ENCODE results near the gene SELENOW. TPM values are rescaled to one million over a fixed set of nuclear protein-coding genes. Genes with fewer than 3 reads are reported as not detected.
"Not testable (repeated sequence)": the region's sequence is repeated elsewhere in the genome, so short reads cannot be mapped to it uniquely, and the experiment has no call there.

Gene SELENOW
- total RNA-seq, 1 donor from 2014 or later, result 127 TPM

DNA sequence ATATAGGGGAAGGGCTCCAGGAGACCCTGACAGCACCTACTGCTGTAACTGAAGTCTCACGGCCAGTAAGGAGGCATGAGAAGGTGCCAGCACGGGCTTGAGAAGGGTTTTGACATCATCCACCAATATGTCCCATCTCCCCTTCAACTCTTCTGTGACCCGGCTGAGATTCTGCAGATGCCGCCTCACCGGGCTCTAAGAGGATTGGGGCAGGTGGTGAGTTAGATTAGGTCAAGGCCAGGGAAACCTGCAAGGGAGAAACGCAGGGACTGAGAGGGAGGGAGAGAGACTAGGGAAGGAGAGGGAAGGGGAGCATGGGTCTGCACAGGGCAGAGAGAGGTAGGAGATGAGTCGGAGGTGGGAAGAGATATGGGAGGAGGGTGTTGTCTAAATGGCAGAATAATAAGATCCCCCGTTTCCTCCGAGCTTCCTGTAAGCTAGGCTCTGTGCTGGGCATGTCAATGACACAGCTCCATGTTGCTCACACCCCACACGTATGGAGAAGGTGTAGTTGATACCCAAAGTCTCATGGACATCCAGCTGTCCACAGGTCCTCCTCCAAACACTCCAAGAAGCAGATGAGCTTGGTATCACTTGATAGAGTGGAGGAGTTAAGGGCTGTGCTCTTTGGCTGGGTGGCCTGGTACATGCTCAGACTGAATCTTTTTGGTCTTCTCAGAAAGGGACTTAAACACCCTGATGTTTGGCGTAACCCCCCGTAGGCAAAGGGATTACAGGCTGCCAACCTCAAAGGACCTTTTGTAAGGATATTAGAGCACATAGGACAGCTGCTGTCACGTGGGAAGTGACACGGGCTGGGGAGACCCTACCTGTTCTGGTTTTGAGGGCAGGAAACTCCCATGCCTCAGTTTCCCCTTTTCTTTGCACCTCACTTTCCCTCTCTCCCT, 19.7 kb downstream of the SELENOW start:
- Mint-ChIP-seq H3K4me3 (no peak overlapping the region), H3K4me1 (no peaks in the 10 kb centered on the region)
- TF ChIP-seq, protein P1, sequence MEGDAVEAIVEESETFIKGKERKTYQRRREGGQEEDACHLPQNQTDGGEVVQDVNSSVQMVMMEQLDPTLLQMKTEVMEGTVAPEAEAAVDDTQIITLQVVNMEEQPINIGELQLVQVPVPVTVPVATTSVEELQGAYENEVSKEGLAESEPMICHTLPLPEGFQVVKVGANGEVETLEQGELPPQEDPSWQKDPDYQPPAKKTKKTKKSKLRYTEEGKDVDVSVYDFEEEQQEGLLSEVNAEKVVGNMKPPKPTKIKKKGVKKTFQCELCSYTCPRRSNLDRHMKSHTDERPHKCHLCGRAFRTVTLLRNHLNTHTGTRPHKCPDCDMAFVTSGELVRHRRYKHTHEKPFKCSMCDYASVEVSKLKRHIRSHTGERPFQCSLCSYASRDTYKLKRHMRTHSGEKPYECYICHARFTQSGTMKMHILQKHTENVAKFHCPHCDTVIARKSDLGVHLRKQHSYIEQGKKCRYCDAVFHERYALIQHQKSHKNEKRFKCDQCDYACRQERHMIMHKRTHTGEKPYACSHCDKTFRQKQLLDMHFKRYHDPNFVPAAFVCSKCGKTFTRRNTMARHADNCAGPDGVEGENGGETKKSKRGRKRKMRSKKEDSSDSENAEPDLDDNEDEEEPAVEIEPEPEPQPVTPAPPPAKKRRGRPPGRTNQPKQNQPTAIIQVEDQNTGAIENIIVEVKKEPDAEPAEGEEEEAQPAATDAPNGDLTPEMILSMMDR (IDR thresholded peaks at IDR 0.05; ENCODE audit: unreplicated experiment), result no peak

DNA sequence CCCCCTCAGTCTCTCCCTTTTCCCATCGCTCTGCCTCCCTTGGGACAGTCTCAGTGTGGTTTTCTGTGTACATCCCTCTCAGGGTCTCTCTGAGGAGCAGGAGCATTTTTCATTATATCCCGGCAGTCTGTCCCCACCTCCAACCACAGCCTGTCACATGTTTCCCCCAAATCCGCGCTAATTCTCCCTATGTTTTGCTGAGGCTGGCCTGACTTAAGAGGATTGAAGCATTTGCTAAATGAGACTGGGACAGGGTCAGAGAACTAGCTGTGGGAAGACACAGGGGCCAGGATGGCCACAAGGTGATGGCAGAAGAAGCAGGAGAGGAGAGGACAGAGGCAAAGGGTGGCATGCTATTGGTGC, 20.4 kb downstream of the SELENOW start:
- peaks cover 6% of the 10 kb centered on the region for H3K9me3 Mint-ChIP-seq
- no peak overlapping the region for H3K4me3 Mint-ChIP-seq
- H3K4me1 Mint-ChIP-seq, result no peaks in the 10 kb centered on the region
- no peak for DNase-seq (ENCODE audit: low spot score in 2 of 2, unreplicated experiment in 2 of 2)
- TF ChIP-seq, protein P1 (IDR thresholded peaks at IDR 0.05; ENCODE audit: unreplicated experiment), result no peak
- H3K36me3 Mint-ChIP-seq, result no peaks in the 10 kb centered on the region
- peaks cover 8% of the 10 kb centered on the region for H3K27me3 Mint-ChIP-seq (ENCODE audit: low read depth)
- no peak overlapping the region for H3K27ac Mint-ChIP-seq

More for the DNA sequence above, 19.7 kb downstream of the SELENOW start:
- Mint-ChIP-seq H3K27ac (no peak overlapping the region), H3K9me3 (peaks cover 6% of the 10 kb centered on the region), H3K36me3 (no peaks in the 10 kb centered on the region), H3K27me3 (ENCODE audit: low read depth) (peaks cover 8% of the 10 kb centered on the region)
- no peak for DNase-seq (ENCODE audit: low spot score in 2 of 2, unreplicated experiment in 2 of 2)

DNA sequence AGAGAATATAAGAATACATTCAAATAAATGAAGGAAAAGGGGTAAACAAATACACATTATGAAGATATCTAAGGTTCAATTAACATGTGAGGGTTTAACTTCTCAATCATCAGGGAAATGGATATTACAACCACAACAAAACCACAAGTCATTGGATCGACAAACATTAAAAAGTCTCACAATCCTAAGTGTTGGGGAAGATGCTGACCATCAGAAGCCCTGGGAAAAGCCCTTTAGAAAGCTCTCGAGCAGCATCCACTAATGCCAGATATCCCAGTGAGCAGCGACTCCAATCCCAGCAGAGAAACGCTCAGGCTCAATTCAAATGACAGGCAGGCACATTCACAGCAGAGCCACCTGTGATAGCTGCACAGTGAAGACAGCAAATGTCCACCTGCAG, 22.8 kb downstream of the SELENOW start:
- TF ChIP-seq, protein P1 (IDR thresholded peaks at IDR 0.05; ENCODE audit: unreplicated experiment), result no peak
- H3K27ac Mint-ChIP-seq, result no peak overlapping the region
- no peak overlapping the region for H3K4me3 Mint-ChIP-seq
- DNase-seq (ENCODE audit: low spot score in 2 of 2, unreplicated experiment in 2 of 2), result no peak
- H3K27me3 Mint-ChIP-seq (ENCODE audit: low read depth), result peaks cover 8% of the 10 kb centered on the region
- H3K4me1 Mint-ChIP-seq, result no peaks in the 10 kb centered on the region
- H3K36me3 Mint-ChIP-seq, result no peaks in the 10 kb centered on the region
- H3K9me3 Mint-ChIP-seq, result peaks cover 6% of the 10 kb centered on the region

DNA sequence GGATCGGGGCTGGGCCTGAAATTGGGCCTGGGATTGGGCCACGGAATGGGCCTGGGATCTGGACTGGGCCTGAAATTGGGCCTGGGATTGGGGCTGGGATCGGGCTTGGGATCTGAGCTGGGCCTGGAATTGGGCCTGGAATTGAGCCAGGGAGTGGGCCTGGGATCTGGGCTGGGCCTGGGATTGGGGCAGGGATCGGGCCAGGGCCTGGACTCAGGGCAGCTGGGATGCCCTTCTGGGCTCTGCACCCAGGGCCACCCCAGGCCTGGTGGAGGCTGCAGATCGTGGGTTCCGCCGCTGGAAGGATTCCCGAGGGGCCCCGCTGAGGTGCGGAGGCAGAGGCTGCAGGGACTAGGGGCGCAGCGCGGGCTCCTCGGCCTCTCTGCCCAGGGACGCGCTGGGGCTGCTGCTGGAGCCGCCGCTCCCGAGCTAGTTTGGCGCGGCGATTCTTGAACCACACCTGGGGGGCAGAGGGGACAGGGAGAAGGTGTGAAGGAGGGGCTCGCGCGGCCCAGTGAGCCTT, 24.1 kb downstream of the SELENOW start:
- H3K4me3 Mint-ChIP-seq, result no peak overlapping the region
- no peak for DNase-seq (ENCODE audit: low spot score in 2 of 2, unreplicated experiment in 2 of 2)
- TF ChIP-seq, protein P1 (IDR thresholded peaks at IDR 0.05; ENCODE audit: unreplicated experiment), result no peak
- H3K36me3 Mint-ChIP-seq, result no peaks in the 10 kb centered on the region
- peaks cover 8% of the 10 kb centered on the region for H3K27me3 Mint-ChIP-seq (ENCODE audit: low read depth)
- peaks cover 6% of the 10 kb centered on the region for H3K9me3 Mint-ChIP-seq
- no peaks in the 10 kb centered on the region for H3K4me1 Mint-ChIP-seq
- no peak overlapping the region for H3K27ac Mint-ChIP-seq

DNA sequence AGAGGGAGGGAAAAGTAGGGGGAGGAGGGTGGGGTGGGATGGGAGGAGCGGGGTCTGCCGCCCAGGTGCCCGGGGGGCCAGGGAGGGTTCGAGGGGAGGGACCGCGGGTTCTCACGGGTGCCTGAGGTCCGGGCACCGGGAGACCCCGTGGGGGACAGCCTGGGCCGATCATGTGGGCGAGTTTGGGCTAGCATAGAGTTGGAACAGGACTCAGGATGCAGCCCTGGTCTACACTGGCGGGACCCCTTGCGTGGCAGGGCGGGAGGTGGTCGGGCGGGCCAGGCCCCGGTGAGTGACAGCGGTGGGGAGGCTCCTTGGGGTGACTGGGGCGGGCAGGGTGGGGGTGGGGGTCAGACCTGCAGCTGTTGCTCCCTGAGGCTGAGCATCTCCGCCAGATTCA, 24.6 kb downstream of the SELENOW start:
- H3K9me3 Mint-ChIP-seq; H3K4me3 Mint-ChIP-seq; H3K4me1 Mint-ChIP-seq; H3K36me3 Mint-ChIP-seq; H3K27ac Mint-ChIP-seq; DNase-seq (ENCODE audit: low spot score in 2 of 2, unreplicated experiment in 2 of 2); H3K27me3 Mint-ChIP-seq (ENCODE audit: low read depth): not testable (repeated sequence)

DNA sequence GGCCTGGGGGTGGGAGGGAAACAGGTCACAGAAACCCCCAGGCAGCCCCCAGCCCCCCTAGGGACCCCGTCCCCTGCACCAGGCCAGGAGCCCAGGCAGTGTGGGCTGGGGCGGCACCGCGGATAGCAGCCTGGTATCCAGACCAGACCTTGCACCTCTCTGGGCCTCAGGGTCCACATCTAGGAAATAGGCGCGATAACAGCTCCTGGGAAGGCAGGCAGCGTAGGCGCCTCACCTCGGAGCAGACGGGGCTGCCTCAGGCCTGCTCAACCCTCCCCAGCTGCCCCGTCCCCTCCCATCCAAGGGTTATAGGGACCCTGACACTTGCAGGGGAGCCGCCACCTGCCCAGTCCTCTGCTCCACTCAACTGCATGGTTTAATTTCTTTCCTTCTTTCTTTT, 25.2 kb downstream of the SELENOW start:
- H3K4me1 Mint-ChIP-seq, result not testable (repeated sequence)

DNA sequence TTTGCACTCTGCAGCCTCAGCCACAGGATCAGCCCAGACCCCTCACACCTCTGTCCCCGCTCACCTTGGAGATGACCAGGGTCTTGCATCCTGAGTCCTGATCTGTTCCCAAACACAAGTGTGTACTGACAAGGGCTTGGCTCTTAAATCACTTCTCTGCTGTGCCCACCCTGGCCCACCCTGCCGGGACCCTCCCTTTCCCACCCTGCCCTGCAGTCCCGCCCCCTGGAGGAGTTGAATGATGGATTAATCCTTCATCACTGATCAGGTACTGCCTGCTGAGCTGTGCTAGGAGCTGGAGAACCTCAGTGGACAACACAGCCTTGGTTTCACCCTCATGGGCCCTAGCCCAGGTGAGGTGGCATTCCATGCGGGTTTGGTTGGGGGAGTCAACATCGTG, 25.9 kb downstream of the SELENOW start, which contains the start of gene TPRX1:
Gene TPRX1 (minus strand): TSS at position 101 of the 400 bp plus-strand sequence. CDS start 12 bp downstream, at position 89.
- not testable (repeated sequence) for H3K4me3 Mint-ChIP-seq; H3K36me3 Mint-ChIP-seq; DNase-seq (ENCODE audit: low spot score in 2 of 2, unreplicated experiment in 2 of 2); H3K4me1 Mint-ChIP-seq; H3K9me3 Mint-ChIP-seq; H3K27me3 Mint-ChIP-seq (ENCODE audit: low read depth); H3K27ac Mint-ChIP-seq

More for the DNA sequence above, 25.2 kb downstream of the SELENOW start:
- H3K36me3 Mint-ChIP-seq; DNase-seq (ENCODE audit: low spot score in 2 of 2, unreplicated experiment in 2 of 2); H3K4me3 Mint-ChIP-seq; H3K9me3 Mint-ChIP-seq; H3K27ac Mint-ChIP-seq; H3K27me3 Mint-ChIP-seq (ENCODE audit: low read depth): not testable (repeated sequence)
